Effector CD8-positive, alpha-beta T cell (primary cell): ENCODE data around the gene PAK1.
"Not testable (repeated sequence)": the region's sequence is repeated elsewhere in the genome, so short reads cannot be mapped to it uniquely, and the experiment has no call there.

Experiments used
- DNase-seq: peaks from one replicate; lab custom pipeline; 2025; lab: John Stamatoyannopoulos, UW
- total RNA-seq, 4 experiments: gene quantifications; one replicate each; lab custom pipeline; 2026; lab: John Stamatoyannopoulos, UW

Gene PAK1
- total RNA-seq, result 14.7 to 34.6 (median 15.8) reads per million in 4 experiments

DNA sequence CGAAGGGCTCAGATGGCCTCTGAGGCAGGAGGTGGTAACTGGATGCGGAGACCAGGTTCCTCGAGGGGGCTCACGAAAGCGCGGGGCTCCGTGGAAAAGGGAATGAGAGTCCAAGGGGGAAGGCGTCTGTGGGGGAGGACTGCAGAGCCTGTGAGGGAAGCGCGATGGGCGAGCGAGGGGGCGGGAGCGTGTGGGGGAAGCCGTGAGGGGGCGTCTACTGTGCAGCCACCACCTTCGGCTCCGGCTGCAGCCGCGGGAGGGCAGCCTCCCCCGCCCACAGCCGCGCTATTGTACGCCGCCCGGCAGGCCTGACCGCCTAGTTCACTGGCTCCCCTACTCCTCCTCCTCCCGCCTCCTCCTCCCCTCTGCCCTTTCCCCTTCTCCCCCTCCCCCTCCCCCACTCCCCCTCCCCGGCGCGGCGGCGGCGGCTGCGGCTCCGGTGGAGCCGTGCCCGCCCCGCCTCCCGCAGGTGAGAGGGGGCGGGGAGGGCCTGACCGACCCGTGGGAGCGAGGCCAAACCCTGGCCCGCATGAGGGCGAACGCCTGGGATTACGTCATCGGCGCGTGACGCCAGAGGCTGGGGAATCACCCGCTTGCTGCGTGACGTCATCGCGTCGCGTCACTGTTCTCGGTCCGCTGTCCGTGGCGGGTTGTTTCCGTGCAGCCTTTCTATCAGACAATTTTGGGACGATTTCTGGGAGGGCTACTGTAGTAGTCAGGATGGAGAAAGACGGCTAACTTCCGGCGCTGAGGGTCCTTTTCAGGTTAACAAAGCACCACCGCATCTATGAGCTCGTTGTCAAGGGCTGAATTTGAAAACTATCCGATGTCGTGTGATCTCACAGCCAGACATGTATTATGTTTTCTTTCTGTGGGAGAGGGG lies at the start of gene PAK1:
PAK1 (minus strand) TSS at position 294 of the 883 bp plus-strand sequence. CDS start 81,574 bp downstream, outside the sequence.
- peak; percentile 92 for DNase-seq

- DNase-seq, result no peak
Observed at GRCh38 chr11:77522215-77522614, 48.3 kb upstream of the PAK1 start.

DNA sequence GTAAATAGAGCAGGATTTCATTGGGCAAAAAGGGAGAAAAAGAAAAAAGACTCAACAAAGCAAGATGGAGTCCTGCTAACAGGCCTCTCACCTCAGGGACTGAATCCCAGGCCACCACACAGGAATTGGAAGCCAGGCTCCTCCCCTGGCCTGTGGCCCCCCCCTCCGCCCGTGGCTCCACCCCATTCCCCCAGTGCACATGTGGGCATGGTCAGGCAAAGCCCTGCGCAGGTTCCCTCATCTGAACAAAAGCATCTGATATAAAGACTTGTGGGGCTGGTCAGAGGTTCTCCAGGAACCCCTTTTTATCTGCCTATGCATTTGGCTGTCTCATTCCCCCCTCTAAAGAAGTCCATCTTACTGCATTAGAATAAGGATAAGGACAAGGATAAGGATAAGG lies 46.0 kb upstream of the PAK1 start:
- no peak for DNase-seq

DNA sequence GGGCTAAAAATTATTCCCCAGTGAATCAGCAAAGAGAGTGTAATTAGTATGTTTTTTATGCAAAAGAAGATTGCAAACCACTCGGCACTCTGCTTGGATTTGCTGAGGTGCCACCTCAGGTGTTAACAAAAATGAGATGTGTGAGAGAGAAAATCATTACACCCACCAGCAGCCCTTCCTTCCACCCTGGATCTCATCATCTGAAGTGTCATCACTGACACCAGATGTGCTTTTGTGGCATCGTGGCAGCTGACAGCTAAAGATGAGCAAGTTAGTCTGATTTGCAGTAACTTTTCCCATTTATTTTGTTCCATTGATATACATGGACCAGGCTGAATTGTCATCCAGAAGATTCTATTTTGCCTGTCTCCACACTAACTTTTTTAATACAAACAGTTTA lies 44.6 kb upstream of the PAK1 start:
- DNase-seq, result no peak

DNA sequence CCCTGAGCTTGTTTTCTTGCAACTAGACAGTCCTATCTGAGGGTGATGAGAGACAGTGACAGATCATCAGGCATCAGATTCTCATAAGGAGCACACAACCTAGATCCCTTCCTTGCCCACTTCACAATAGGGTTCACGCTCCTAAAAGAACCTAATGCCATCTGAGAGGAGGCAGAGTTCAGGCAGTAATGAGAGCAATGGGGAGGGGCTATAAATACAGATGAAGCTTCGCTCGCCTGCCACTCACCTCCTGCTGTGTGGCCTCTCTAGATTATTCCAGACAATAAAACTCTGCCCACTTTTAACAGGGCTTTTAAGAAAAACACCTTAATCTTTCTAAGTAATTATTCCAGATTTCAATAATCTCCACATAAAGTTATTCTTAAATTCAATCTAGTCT lies 43.9 kb upstream of the PAK1 start:
- DNase-seq, result no peak

- DNase-seq, result no peak
Observed at GRCh38 chr11:77517226-77517625, 43.3 kb upstream of the PAK1 start.

DNA sequence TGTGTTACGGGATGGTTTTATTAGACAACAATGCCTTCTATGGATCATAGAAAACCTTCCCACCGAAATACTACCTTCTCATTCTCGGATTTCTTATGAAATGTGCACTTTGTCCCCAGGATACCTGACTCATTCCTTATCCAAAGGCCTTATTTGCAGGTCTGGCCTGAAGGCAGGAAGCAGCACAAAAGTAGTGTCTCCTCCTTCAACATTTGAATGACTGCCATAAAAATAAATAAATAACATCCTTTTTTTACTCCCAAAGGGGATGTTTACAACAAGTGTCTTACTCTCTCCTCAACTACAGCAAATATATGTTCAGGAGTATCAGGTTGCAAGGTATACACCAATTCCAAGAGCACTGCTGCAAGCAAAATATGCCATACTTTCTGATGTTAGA lies 41.6 kb upstream of the PAK1 start:
- DNase-seq, result no peak

DNA sequence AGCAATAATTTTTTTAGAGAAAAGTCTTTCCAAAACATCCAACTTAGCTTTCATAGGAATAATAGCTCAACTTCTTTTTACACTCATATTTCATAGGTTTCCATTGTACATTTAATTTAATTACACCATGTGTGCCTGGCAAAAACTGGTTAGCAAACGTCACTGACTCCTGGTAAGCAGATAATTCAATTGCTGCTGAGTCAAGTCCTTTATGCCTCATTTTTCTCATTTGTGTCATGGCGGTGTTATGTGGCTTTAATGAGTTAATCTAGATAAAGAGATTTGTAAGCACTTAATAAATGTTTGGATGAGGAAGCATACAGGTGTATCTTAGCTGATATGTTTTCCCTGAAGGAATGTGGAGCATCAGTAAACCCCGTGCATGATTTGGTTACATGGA lies 41.2 kb upstream of the PAK1 start:
- no peak for DNase-seq

DNA sequence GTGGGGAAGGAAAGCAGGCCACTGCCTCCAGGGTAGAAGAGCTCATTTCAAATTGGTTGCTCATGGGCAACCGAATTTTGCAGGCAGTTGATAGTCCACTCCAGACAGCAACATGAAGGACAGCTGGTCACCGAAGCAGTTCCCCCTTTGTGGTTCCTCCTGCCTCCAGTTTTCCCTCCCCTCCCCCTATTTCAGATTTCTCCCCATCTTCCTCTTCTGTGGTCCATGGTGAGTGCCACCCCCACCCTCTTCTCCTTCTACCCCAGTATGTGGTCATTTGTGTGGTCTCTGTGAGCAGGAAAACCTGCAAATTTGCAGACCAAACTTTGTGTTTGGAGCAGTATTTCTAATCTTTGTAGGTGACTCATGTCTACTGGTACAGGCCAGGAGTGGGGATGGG lies 38.2 kb upstream of the PAK1 start:
- no peak for DNase-seq

GRCh38 chr11:77510851-77511250 lies 37.0 kb upstream of the PAK1 start:
- no peak for DNase-seq

DNA sequence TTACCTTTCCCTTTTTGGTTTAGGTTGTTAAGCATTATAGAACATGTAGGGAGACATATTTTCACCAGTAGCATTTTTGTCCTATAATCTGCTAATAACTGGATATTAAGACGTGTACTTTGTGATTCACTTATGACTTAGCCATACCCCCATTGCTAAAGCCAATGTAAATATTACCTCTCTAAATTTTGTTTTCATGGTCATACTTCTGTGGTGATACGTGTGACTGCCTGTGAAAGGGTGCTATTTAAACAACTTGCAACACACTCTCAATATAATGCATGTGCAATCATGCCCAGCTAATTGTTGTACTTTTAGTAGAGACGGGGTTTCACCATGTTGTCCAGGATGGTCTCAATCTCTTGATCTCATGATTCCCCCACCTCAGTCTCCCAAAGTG lies 36.2 kb upstream of the PAK1 start:
- DNase-seq, result no peak

DNA sequence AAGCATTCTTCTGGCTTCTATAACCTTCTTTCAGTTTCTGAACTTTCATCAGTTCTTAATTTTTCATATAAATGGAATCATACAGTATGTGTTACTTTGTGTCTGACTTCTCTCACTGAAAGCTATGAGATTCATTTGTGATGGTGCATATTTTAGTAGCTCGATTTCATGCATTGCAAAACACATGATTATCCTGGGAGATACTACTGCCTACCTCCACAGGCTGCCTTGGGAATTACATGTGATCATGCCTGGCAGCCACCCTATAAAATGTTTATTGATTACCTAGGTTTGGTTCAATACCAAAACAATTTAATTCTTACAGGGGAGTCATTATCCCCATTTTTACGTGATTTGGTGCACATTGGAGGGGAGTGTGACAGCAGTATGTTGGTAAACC lies 34.1 kb upstream of the PAK1 start:
- DNase-seq, result no peak

GRCh38 chr11:77506857-77507256 lies 33.0 kb upstream of the PAK1 start:
- no peak for DNase-seq

GRCh38 chr11:77505956-77506355 lies 32.1 kb upstream of the PAK1 start:
- DNase-seq, result no peak

DNA sequence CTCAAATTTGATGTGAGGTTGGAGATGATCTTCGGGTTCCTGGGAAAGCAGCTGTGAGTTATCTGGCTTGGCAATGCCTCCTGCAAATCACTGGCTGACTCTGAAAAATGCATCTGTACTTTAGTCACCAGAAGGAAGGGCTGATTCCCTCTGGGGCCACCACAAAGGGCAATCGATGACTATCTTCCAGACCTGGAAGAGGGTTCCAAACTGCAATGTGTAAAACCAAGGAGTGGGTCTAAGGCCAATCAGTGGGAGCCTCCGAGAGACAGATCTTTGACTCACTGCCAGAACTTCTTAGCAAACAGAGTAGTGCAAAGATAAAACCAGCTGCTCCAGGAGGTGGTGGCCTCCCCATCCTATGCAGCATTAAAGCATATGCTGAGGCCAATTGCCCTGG lies 29.1 kb upstream of the PAK1 start:
- no peak for DNase-seq

- no peak for DNase-seq
Observed at GRCh38 chr11:77502346-77502905, 28.5 kb upstream of the PAK1 start.

- DNase-seq, result no peak
Observed at GRCh38 chr11:77501758-77502157, 27.9 kb upstream of the PAK1 start.

DNA sequence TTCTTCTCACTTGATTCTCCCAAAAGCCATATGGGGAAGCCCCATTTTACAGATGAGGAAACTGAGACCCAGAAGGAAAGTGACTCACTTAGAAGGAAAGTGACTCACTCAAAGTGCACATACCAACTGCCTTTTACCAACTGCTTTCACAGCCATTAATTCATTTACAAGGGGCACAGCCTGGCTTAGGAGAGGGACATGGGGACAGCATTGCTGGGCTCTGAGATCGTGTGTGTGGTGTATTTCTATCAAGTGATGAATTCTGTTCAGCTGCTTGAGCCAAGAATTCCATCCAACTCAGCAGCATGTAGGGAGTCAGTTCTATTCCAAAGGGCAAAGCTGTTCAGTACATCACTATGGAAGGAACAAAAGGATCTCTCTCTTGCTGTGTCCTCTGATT lies 23.5 kb upstream of the PAK1 start:
- no peak for DNase-seq

- DNase-seq, result no peak
Observed at GRCh38 chr11:77495526-77495925, 21.6 kb upstream of the PAK1 start.

GRCh38 chr11:77490035-77490434 lies 16.1 kb upstream of the PAK1 start:
- DNase-seq, result not testable (repeated sequence)

GRCh38 chr11:77487790-77488189 lies 13.9 kb upstream of the PAK1 start:
- no peak for DNase-seq

- DNase-seq, result no peak
Observed at GRCh38 chr11:77479746-77480352, 6.0 kb upstream of the PAK1 start.

DNA sequence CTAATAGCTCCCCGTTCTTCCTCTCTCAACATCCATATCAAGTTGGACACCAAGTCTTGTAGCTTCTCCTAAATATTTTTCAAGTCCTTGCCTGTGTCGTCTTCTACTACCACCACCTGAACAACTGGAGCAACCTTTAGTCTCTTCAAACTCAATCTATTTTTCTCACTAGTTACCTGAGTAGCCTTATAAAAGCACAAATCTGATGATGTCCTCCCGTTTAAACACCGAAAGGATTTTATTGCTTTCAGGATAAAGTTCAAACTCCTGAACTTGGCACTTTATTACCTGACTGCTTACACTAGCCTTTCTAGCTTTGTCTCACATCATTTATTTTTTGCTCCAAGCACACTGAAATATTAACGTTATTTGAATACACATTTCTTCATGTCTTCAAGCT lies 1.3 kb upstream of the PAK1 start:
- no peak for DNase-seq
